ENCODE measurements around the gene COL3A1.

COL3A1 gene

DNA sequence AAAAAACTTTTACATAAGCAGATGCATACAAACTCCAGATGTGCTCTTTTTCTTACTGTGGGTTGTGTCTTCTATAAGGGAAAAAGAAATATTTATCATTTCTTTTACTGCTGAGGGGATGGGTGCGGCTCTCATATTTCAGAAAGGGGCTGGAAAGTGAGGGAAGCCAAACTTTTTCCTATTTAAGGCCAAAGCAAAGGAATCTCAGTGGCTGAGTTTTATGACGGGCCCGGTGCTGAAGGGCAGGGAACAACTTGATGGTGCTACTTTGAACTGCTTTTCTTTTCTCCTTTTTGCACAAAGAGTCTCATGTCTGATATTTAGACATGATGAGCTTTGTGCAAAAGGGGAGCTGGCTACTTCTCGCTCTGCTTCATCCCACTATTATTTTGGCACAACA lies at the start of gene COL3A1:
Gene COL3A1 (plus strand): TSS at position 210 of the 400 bp plus-strand sequence. CDS start 117 bp downstream, at position 327.
- Histone ChIP-seq H3K4me1 (ENCODE audit: insufficient read depth, low read length) (peaks cover 23% of the 10 kb centered on the region), H3K4me3 (ENCODE audit: low read depth in 1 of 2, low read length in 2 of 2) (peak within 1 kb of the TSS; percentile 51 to 75), H3K9me3 (ENCODE audit: low read length) (no peaks in the 10 kb centered on the region), H3K36me3 (ENCODE audit: insufficient read depth, low read length) (no peaks in the 10 kb centered on the region), H3K27me3 (ENCODE audit: control insufficient read depth in 1 of 2, insufficient read depth in 2 of 2, low read length in 2 of 2) (no peaks in the 10 kb centered on the region), H3K27ac (ENCODE audit: low read depth, low read length) (peak within 1 kb of the TSS; percentile 98), H3K9ac (ENCODE audit: low read length) (peak within 1 kb of the TSS; percentile 88)

DNA sequence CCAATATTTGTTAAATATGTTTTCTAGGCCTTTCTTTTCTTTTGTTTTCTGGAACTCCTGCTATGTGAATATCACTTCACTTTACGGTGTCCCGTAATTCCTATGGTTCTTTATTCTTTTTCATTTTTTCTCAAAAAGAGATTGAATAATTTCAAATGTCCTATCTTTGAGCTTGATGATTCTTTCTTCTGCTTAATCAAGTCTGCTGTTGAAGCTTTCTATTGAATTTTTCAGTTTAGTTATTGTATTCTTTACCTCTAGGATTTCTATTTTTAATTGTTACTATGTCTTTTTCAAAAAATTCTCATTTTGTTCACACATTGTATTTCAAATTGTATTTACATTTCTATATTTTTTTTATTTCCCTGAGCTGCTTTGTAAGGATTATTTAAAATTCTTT lies 45.5 kb upstream of the COL3A1 start:
- H3K4me3 ChIP-seq (ENCODE audit: low read depth in 1 of 2, low read length in 2 of 2) = no peak overlapping the region
- H3K9ac ChIP-seq (ENCODE audit: low read length) = no peak overlapping the region
- no peaks in the 10 kb centered on the region for H3K27me3 ChIP-seq (ENCODE audit: control insufficient read depth in 1 of 2, insufficient read depth in 2 of 2, low read length in 2 of 2)
- H3K27ac ChIP-seq (ENCODE audit: low read depth, low read length) = no peak overlapping the region
- peaks cover 8% of the 10 kb centered on the region for H3K9me3 ChIP-seq (ENCODE audit: low read length)
- no peaks in the 10 kb centered on the region for H3K4me1 ChIP-seq (ENCODE audit: insufficient read depth, low read length)
- no peaks in the 10 kb centered on the region for H3K36me3 ChIP-seq (ENCODE audit: insufficient read depth, low read length)

DNA sequence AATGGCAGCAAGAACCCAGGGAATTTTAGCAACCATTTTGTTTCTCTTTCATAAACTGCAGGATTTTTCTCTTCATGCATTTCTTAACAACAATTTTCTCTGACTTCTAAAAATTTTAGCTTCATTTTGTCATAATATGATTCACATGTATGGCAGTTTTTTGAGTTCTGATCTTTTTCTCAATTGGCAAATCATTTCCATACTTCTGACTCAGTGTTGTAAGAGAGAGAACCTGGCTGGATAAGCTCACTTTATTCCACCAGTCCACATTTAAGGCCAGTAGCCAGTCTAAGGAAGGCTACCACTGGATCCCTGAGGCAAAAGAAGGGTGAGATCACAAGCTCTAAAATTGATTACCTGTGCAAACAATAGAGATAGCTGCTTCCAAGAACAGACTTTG lies 42.8 kb upstream of the COL3A1 start:
- no peak overlapping the region for H3K9ac ChIP-seq (ENCODE audit: low read length)
- H3K27me3 ChIP-seq (ENCODE audit: control insufficient read depth in 1 of 2, insufficient read depth in 2 of 2, low read length in 2 of 2) = no peaks in the 10 kb centered on the region
- no peak overlapping the region for H3K4me3 ChIP-seq (ENCODE audit: low read depth in 1 of 2, low read length in 2 of 2)
- no peak overlapping the region for H3K27ac ChIP-seq (ENCODE audit: low read depth, low read length)
- H3K36me3 ChIP-seq (ENCODE audit: insufficient read depth, low read length) = no peaks in the 10 kb centered on the region
- peaks cover 8% of the 10 kb centered on the region for H3K9me3 ChIP-seq (ENCODE audit: low read length)
- no peaks in the 10 kb centered on the region for H3K4me1 ChIP-seq (ENCODE audit: insufficient read depth, low read length)

DNA sequence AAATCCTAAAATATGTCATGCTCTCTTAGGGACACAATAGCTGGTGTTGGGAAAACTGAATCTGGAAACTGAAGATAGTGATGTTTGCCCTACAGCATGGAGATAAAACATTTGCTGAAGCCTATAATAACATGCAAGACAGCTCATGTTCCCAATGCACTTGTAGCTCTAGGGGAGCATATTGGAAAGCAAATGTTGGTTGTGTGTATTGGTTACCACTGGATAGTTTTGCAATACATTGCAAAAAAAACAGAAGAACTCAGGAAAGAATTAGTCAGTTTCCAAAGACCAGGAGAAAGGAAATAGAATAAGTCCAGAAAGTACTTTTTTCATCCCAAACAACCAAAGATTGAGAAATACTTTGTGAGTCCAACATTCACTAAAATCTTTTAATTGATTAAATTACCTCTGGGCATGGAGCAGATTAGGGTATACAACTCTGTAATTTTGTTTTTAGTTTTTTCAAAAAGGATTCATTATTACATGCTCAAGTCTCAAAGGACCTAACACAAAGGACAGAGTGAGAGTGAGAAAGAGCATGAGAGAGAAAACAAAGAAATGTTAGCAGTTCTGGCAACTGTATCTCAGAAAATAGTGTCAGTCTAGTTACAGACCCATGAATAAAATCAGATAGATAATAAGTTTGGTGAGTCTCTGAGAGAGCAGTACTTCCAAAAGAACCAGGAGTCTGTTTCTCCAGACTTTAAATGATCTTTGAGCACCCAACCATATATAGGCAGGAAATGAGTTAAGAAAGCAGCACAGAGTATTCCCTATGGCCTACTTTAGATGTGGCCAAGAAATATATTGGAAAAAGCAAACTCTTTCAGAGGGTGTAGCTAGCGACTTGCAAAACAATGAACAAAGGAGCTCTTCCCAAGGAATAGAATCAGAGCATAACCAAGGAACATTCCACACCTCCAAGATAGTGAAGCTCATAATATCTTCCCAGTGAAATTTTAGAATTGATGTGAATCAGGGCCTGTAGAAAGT lies 36.6 kb upstream of the COL3A1 start:
- Histone ChIP-seq H3K9ac (ENCODE audit: low read length) (no peak overlapping the region), H3K4me3 (ENCODE audit: low read depth in 1 of 2, low read length in 2 of 2) (no peak overlapping the region), H3K27ac (ENCODE audit: low read depth, low read length) (peak overlapping the region; percentile 45), H3K27me3 (ENCODE audit: control insufficient read depth in 1 of 2, insufficient read depth in 2 of 2, low read length in 2 of 2) (no peaks in the 10 kb centered on the region), H3K36me3 (ENCODE audit: insufficient read depth, low read length) (no peaks in the 10 kb centered on the region), H3K4me1 (ENCODE audit: insufficient read depth, low read length) (peaks cover 11% of the 10 kb centered on the region), H3K9me3 (ENCODE audit: low read length) (no peaks in the 10 kb centered on the region)

DNA sequence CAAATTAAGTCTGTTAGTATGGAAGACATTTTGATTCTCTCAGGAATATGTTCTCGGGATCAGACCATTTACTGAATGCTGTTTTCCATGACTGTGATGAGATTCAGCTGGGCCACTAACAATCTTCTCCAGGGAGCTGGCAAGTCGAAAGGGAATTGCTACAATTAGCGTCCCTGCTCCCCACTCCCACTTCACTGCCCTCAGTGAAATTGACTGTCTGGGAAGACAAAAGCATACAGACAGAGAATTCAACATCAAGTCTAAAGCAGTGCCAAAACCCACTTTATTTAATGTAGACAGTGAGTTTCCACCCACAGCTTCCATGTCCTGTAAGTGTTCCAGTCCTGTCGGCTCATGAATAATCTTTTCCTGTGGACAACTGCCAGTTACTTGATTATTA lies 34.0 kb upstream of the COL3A1 start:
- Histone ChIP-seq H3K36me3 (ENCODE audit: insufficient read depth, low read length) (no peaks in the 10 kb centered on the region), H3K27ac (ENCODE audit: low read depth, low read length) (no peak overlapping the region), H3K4me3 (ENCODE audit: low read depth in 1 of 2, low read length in 2 of 2) (no peak overlapping the region)

DNA sequence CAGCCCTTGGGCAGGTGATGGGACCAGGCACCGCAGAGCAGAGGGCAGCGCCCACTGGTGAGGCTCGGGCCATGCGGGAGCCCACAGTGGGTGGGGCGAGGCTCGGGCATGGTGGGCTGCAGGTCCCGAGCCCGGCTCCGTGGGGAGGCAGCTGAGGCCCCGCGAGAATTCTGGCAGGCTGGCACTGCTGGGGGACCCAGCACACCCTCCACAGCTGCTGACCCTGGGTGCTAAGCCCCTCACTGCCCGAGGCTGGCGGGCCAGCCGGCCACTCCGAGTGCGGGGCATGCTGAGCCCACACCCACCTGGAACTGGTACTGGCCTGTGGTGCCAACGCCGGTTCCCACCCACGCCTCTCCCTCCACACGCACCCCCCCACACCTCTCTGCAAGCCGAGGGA lies 29.7 kb upstream of the COL3A1 start:
- no peak overlapping the region for H3K27ac ChIP-seq (ENCODE audit: low read depth, low read length)
- H3K4me1 ChIP-seq (ENCODE audit: insufficient read depth, low read length) = no peaks in the 10 kb centered on the region
- no peaks in the 10 kb centered on the region for H3K36me3 ChIP-seq (ENCODE audit: insufficient read depth, low read length)
- no peaks in the 10 kb centered on the region for H3K9me3 ChIP-seq (ENCODE audit: low read length)
- no peaks in the 10 kb centered on the region for H3K27me3 ChIP-seq (ENCODE audit: control insufficient read depth in 1 of 2, insufficient read depth in 2 of 2, low read length in 2 of 2)
- H3K9ac ChIP-seq (ENCODE audit: low read length) = no peak overlapping the region
- H3K4me3 ChIP-seq (ENCODE audit: low read depth in 1 of 2, low read length in 2 of 2) = no peak overlapping the region

More for the DNA sequence above, 34.0 kb upstream of the COL3A1 start:
- Histone ChIP-seq H3K9ac (ENCODE audit: low read length) (no peak overlapping the region), H3K4me1 (ENCODE audit: insufficient read depth, low read length) (peaks cover 11% of the 10 kb centered on the region), H3K27me3 (ENCODE audit: control insufficient read depth in 1 of 2, insufficient read depth in 2 of 2, low read length in 2 of 2) (no peaks in the 10 kb centered on the region), H3K9me3 (ENCODE audit: low read length) (no peaks in the 10 kb centered on the region)

DNA sequence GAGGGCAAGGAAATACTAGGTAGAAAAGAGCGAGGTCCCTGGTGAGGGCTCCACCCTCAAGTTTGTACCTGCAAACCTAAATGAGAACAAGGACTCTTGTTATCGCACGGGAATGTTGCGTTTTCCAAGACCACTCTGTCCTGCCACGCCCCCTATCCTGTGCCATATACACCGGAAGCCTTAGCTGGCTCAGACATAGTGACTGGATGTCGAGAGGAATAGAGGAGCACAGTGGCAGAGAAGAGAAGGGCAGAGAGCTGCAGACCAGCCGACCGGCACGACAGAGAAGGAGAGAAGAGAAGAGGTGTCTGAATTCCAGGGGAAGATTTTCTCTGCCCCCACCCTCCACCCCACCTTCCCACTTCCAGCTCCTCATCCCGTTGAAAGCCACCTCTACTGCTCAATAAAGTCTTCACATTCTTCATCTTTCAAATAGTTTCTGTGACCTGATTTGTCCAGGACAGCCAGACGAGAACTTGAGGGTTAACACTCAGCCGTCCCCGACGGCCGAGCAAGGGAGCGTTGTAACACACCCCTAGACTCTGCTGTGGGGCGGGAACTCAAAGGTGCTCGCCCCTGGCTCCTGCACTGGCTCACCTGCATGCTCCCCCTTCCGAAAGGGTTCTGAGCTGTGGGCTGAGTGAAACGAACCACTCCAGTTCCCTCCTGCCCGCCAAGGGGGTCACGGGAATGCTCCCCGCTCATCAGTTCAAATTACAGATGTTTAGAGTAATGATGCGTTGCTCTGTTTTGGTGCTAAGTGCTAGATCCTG lies 24.9 kb upstream of the COL3A1 start:
- no peak overlapping the region for H3K27ac ChIP-seq (ENCODE audit: low read depth, low read length)
- H3K27me3 ChIP-seq (ENCODE audit: control insufficient read depth in 1 of 2, insufficient read depth in 2 of 2, low read length in 2 of 2) = no peaks in the 10 kb centered on the region
- H3K4me3 ChIP-seq (ENCODE audit: low read depth in 1 of 2, low read length in 2 of 2) = no peak overlapping the region
- H3K9me3 ChIP-seq (ENCODE audit: low read length) = no peaks in the 10 kb centered on the region
- no peaks in the 10 kb centered on the region for H3K36me3 ChIP-seq (ENCODE audit: insufficient read depth, low read length)
- H3K4me1 ChIP-seq (ENCODE audit: insufficient read depth, low read length) = no peaks in the 10 kb centered on the region
- H3K9ac ChIP-seq (ENCODE audit: low read length) = no peak overlapping the region

DNA sequence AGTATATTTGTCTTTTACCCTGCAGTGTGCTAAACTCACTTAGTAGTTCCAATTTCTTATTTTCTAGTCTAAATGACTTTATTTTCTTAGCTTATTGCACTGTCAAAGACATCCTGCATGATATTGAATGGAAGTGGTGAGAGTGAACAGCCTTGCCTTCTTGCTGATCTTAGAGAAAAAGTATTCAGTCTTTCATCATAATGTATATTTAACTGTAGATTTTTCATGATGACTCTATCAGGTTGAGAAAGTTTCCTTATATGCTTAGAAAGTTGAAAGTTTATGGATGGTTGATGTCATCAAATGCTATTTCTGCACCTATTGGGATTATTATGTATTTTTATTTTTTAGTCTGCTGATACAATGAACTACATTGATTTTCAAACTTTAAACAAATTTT lies 21.3 kb upstream of the COL3A1 start:
- Histone ChIP-seq H3K4me1 (ENCODE audit: insufficient read depth, low read length) (no peaks in the 10 kb centered on the region), H3K9me3 (ENCODE audit: low read length) (no peaks in the 10 kb centered on the region), H3K36me3 (ENCODE audit: insufficient read depth, low read length) (no peaks in the 10 kb centered on the region), H3K9ac (ENCODE audit: low read length) (no peak overlapping the region), H3K27ac (ENCODE audit: low read depth, low read length) (no peak overlapping the region), H3K4me3 (ENCODE audit: low read depth in 1 of 2, low read length in 2 of 2) (no peak overlapping the region), H3K27me3 (ENCODE audit: control insufficient read depth in 1 of 2, insufficient read depth in 2 of 2, low read length in 2 of 2) (no peaks in the 10 kb centered on the region)

DNA sequence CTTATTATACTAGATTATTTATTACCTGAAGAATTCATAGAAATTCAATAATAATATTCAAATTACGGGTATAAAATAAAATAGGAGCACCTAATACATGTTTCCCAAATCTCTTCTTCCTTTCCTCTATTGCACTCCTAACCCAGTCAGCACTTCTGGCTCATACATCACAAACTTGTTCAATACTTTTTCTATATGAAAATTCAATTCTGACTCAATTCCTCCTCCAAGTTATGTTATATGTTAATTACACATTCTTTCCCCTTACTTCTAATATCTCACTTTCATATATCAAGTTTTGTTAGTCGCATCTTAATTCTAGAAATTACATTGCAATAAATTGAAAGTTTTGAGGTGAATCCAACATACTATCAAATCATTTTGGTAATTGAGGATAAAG lies 17.9 kb upstream of the COL3A1 start:
- H3K4me3 ChIP-seq (ENCODE audit: low read depth in 1 of 2, low read length in 2 of 2) = no peak overlapping the region
- H3K4me1 ChIP-seq (ENCODE audit: insufficient read depth, low read length) = no peaks in the 10 kb centered on the region
- H3K9ac ChIP-seq (ENCODE audit: low read length) = no peak overlapping the region
- H3K36me3 ChIP-seq (ENCODE audit: insufficient read depth, low read length) = no peaks in the 10 kb centered on the region
- H3K27me3 ChIP-seq (ENCODE audit: control insufficient read depth in 1 of 2, insufficient read depth in 2 of 2, low read length in 2 of 2) = no peaks in the 10 kb centered on the region
- no peak overlapping the region for H3K27ac ChIP-seq (ENCODE audit: low read depth, low read length)
- no peaks in the 10 kb centered on the region for H3K9me3 ChIP-seq (ENCODE audit: low read length)

DNA sequence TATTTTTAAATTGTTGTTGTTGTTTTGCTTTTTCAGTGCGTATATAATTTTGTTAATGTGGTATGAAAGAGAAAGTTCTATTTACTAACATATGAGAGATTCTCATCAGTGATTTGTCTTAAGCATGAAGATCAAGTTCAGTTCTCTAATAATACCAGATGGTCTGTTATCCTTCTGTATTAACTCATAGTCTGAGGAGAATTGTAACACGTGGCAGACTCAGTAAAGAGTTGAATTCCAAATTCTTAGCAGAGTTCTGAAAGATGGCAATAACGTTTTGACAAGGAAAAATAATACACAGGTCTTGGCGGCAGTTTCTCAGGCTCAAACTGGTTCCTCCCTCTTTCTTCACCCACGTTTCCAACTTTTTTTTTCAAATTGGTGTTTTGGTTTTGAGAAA lies 17.2 kb upstream of the COL3A1 start:
- Histone ChIP-seq H3K27me3 (ENCODE audit: control insufficient read depth in 1 of 2, insufficient read depth in 2 of 2, low read length in 2 of 2) (no peaks in the 10 kb centered on the region), H3K9me3 (ENCODE audit: low read length) (no peaks in the 10 kb centered on the region), H3K4me3 (ENCODE audit: low read depth in 1 of 2, low read length in 2 of 2) (no peak overlapping the region), H3K4me1 (ENCODE audit: insufficient read depth, low read length) (no peaks in the 10 kb centered on the region), H3K27ac (ENCODE audit: low read depth, low read length) (no peak overlapping the region), H3K9ac (ENCODE audit: low read length) (no peak overlapping the region), H3K36me3 (ENCODE audit: insufficient read depth, low read length) (no peaks in the 10 kb centered on the region)

DNA sequence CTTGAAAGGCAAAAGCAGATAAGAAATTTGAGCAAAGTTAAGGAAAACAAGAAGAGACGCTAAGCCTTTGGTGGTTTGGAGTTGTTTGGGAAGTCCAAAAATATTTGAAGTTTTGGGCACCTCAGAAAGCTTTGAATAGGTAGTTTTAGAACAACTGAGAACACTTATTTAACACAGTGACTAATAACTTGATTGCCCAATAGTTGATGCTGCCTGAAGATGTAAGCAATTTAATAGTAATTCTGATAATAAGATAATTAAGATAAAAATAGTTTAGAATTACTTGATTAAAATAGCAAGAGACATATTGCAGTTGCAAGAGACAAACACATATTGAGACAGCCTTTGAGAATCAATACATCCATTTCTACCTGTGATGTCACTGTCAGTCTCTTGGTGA lies 16.5 kb upstream of the COL3A1 start:
- Histone ChIP-seq H3K36me3 (ENCODE audit: insufficient read depth, low read length) (no peaks in the 10 kb centered on the region), H3K9ac (ENCODE audit: low read length) (no peak overlapping the region), H3K27ac (ENCODE audit: low read depth, low read length) (no peak overlapping the region), H3K4me1 (ENCODE audit: insufficient read depth, low read length) (no peaks in the 10 kb centered on the region), H3K9me3 (ENCODE audit: low read length) (no peaks in the 10 kb centered on the region), H3K27me3 (ENCODE audit: control insufficient read depth in 1 of 2, insufficient read depth in 2 of 2, low read length in 2 of 2) (no peaks in the 10 kb centered on the region), H3K4me3 (ENCODE audit: low read depth in 1 of 2, low read length in 2 of 2) (no peak overlapping the region)

Data from muscle layer of colon (tissue), 2 donors.